Large intestine (tissue), 3 donors: Measurements from ENCODE around the gene SEMA3B. TPM values are rescaled to one million over a fixed set of nuclear protein-coding genes. Genes with fewer than 3 reads are reported as not detected.
"Not testable (repeated sequence)": the region's sequence is repeated elsewhere in the genome, so short reads cannot be mapped to it uniquely, and the experiment has no call there.

Experiments used
- DNase-seq, 2 donors: peaks; one replicate each; pipeline versions ENCODE4 v3.0.0 to v3.0.0-alpha.2; 2013
- H3K27ac ChIP-seq: one replicate; pipeline ENCODE4 v1.5.1; 2013; ENCODE audit warnings: low read length
- H3K27me3 ChIP-seq: 2 replicates; pipeline ENCODE4 v1.6.1; 2013; ENCODE audit warnings: low read length; ENCODE audit not compliant: control insufficient read depth, insufficient read depth
- H3K36me3 ChIP-seq: 2 replicates; pipeline ENCODE4 v1.6.1; 2013; ENCODE audit warnings: low read length; ENCODE audit not compliant: control insufficient read depth, insufficient read depth
- H3K4me1 ChIP-seq: one replicate; pipeline ENCODE4 v1.6.1; 2013; ENCODE audit warnings: low read length; ENCODE audit not compliant: control insufficient read depth, insufficient read depth
- H3K4me3 ChIP-seq: one replicate; pipeline ENCODE4 v1.5.1; 2013; ENCODE audit warnings: low read length
- H3K9me3 ChIP-seq: one replicate; pipeline ENCODE4 v1.6.1; 2013; ENCODE audit warnings: mild to moderate bottlenecking, low read depth, low read length, moderate library complexity; ENCODE audit not compliant: control insufficient read depth
- WGBS: methylation state at CpG from one replicate; pipeline ENCODE4 v1.1.5; 2013; ENCODE audit warnings: low lambda C conversion rate; ENCODE audit not compliant: insufficient coverage; 5-methylcytosine and 5-hydroxymethylcytosine counted together
- polyA plus RNA-seq: library from polyadenylated mRNA; unstranded; fragments of 120-200 nt; gene quantifications from one replicate; pipeline ENCODE4 v1.2.1, GENCODE V29; 2013

SEMA3B gene
- polyA plus RNA-seq, 1 donor = 87.0 TPM

DNA sequence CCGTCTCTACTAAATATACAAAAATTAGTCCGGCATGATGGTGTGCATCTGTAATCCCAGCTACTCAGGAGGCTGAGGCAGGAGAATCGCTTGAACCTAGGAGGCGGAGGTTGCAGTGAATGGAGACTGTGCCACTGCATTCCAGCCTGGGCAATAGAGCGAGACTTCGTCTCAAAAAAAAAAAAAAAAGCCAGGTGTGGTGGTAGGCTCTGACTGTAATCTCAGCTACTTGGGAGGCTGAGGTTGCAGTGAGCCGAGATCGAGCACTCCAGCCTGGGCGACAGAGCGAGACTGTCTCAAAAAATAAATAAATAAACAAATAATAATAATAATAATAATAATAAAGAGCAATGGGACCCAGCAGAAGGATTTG is 3.6 kb downstream of the SEMA3B start:
- peaks cover 59% of the 10 kb centered on the region for H3K4me1 ChIP-seq
- 100% methylated on average over 2 of the region's 10 CpGs for WGBS

DNA sequence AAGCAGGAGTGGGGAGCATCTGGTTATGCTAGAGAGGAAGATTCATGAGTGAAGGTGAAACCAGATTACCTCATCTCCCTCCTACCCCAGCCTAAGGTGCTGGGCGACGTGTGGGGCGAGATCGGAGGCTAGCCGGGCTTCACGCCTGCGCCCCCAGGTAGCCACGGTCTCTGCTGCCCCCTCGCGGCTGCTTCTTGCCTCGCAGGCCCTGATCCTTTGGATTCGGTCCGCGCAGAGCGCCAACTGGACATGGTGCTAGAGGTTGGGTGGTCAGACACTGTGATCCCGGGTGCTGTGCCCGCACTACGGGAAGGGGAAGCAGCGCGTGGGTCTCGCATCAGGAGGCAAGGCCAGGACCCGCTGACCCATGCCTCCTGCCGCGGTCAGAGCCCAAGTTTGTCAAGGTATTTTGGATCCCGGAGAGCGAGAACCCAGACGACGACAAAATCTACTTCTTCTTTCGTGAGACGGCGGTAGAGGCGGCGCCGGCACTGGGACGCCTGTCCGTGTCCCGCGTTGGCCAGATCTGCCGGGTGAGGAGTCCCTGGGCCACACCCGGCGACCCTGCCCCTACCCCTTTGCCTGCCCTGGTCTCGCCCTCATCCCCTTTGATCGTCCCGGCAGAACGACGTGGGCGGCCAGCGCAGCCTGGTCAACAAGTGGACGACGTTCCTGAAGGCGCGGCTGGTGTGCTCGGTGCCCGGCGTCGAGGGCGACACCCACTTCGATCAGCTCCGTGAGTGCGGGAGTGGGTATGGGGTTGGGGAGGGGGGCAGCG is 4.2 kb downstream of the SEMA3B start:
- DNase-seq = peak; percentile 80
- no CpG with 5 or more reads among the region's 61 CpGs for WGBS
- peak overlapping the region; percentile 7 for H3K4me3 ChIP-seq
- H3K9me3 ChIP-seq = peaks cover 13% of the 10 kb centered on the region
- peaks cover 36% of the 10 kb centered on the region for H3K36me3 ChIP-seq
- H3K27me3 ChIP-seq = peaks cover 33% of the 10 kb centered on the region
- peaks cover 54% of the 10 kb centered on the region for H3K4me1 ChIP-seq
- no peak overlapping the region for H3K27ac ChIP-seq

More for the DNA sequence above, 3.6 kb downstream of the SEMA3B start:
- H3K27me3 ChIP-seq = peaks cover 33% of the 10 kb centered on the region
- not testable (repeated sequence) for H3K27ac ChIP-seq, H3K4me3 ChIP-seq, DNase-seq
- peaks cover 13% of the 10 kb centered on the region for H3K9me3 ChIP-seq
- peaks cover 33% of the 10 kb centered on the region for H3K36me3 ChIP-seq

DNA sequence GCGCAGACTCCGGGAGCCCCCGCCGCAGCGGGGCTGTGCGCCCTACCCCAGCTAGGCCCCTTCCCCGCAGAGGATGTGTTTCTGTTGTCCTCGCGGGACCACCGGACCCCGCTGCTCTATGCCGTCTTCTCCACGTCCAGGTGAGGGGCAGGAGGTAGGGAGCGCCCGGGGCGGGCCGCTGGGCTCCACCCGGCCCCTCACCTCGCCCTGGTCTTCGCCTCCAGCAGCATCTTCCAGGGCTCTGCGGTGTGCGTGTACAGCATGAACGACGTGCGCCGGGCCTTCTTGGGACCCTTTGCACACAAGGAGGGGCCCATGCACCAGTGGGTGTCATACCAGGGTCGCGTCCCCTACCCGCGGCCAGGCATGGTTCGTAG is 4.7 kb downstream of the SEMA3B start:
- no peak for DNase-seq
- Histone ChIP-seq H3K4me3 (no peak overlapping the region), H3K4me1 (peaks cover 48% of the 10 kb centered on the region), H3K27me3 (peaks cover 33% of the 10 kb centered on the region), H3K9me3 (peaks cover 13% of the 10 kb centered on the region), H3K36me3 (peaks cover 40% of the 10 kb centered on the region), H3K27ac (no peak overlapping the region)
- WGBS = no CpG with 5 or more reads among the region's 31 CpGs

GRCh38 chr3:50274371-50275104 is 5.6 kb downstream of the SEMA3B start:
- peaks cover 41% of the 10 kb centered on the region for H3K36me3 ChIP-seq
- WGBS = 47% methylated on average over 5 of the region's 26 CpGs
- peak; percentile 63 to 71 for DNase-seq
- H3K27ac ChIP-seq = no peak overlapping the region
- peaks cover 33% of the 10 kb centered on the region for H3K27me3 ChIP-seq
- peaks cover 13% of the 10 kb centered on the region for H3K9me3 ChIP-seq
- H3K4me3 ChIP-seq = no peak overlapping the region
- H3K4me1 ChIP-seq = peaks cover 42% of the 10 kb centered on the region

DNA sequence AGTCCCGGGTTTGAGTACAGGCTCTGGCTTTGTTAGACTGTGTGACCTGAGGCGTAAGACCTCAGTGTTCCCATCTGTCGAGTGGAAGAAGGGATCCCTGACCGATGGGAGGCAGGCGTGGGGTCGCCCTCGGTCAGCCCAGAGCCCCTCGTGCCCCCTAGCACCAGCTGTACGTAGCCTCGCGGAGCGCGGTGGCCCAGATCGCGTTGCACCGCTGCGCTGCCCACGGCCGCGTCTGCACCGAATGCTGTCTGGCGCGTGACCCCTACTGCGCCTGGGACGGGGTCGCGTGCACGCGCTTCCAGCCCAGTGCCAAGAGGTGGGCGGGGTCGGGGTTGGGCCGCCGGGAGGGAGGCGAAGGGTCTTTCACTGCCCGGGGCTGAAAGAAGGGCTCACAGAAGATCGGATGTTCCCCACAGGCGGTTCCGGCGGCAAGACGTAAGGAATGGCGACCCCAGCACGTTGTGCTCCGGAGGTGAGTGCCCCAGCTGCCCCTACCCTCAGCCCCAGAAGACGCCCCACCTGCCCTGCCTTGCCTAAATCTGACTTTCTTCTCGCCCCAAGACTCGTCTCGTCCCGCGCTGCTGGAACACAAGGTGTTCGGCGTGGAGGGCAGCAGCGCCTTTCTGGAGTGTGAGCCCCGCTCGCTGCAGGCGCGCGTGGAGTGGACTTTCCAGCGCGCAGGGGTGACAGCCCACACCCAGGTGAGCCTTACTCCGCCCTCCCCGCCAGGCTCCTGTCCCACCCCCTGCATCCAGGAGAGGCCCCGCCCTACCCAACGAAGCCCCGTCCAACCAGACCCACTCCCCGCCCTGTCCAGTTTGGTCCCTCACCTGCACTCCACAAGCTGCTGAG is 6.4 kb downstream of the SEMA3B start:
- no peak for DNase-seq
- peaks cover 33% of the 10 kb centered on the region for H3K27me3 ChIP-seq
- peaks cover 38% of the 10 kb centered on the region for H3K4me1 ChIP-seq
- no peak overlapping the region for H3K4me3 ChIP-seq
- no CpG with 5 or more reads among the region's 65 CpGs for WGBS
- no peak overlapping the region for H3K27ac ChIP-seq
- peaks cover 41% of the 10 kb centered on the region for H3K36me3 ChIP-seq
- H3K9me3 ChIP-seq = peaks cover 13% of the 10 kb centered on the region

DNA sequence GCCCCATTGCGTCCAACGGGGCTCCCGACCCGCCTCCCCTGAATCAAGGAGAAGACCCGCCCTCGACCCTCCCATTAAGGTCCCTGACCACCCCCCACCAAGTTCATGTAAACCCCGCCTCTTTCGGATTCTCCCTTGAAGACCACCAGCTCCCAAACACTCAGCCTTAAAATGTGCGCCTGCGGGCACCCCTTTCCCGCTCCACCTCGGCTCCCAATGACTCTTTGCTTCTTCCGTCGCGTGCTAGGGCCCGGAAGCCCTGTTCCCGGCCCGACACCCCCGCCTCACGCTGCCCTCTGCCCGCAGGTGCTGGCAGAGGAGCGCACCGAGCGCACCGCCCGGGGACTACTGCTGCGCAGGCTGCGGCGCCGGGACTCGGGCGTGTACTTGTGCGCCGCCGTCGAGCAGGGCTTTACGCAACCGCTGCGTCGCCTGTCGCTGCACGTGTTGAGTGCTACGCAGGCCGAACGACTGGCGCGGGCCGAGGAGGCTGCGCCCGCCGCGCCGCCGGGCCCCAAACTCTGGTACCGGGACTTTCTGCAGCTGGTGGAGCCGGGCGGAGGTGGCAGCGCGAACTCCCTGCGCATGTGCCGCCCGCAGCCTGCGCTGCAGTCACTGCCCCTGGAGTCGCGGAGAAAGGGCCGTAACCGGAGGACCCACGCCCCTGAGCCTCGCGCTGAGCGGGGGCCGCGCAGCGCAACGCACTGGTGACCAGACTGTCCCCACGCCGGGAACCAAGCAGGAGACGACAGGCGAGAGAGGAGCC is 7.2 kb downstream of the SEMA3B start:
- Histone ChIP-seq H3K27ac (no peak overlapping the region), H3K27me3 (peaks cover 33% of the 10 kb centered on the region), H3K9me3 (peaks cover 13% of the 10 kb centered on the region), H3K4me1 (peaks cover 30% of the 10 kb centered on the region), H3K36me3 (peaks cover 41% of the 10 kb centered on the region), H3K4me3 (no peak overlapping the region)
- DNase-seq = no peak
- no CpG with 5 or more reads among the region's 79 CpGs for WGBS

GRCh38 chr3:50276762-50277101 is 7.8 kb downstream of the SEMA3B start:
- Histone ChIP-seq H3K4me1 (peaks cover 25% of the 10 kb centered on the region), H3K27ac (no peak overlapping the region), H3K4me3 (no peak overlapping the region), H3K36me3 (peaks cover 41% of the 10 kb centered on the region), H3K9me3 (peaks cover 13% of the 10 kb centered on the region), H3K27me3 (peaks cover 33% of the 10 kb centered on the region)
- DNase-seq = no peak
- 17% methylated on average over 1 of the region's 17 CpGs for WGBS

DNA sequence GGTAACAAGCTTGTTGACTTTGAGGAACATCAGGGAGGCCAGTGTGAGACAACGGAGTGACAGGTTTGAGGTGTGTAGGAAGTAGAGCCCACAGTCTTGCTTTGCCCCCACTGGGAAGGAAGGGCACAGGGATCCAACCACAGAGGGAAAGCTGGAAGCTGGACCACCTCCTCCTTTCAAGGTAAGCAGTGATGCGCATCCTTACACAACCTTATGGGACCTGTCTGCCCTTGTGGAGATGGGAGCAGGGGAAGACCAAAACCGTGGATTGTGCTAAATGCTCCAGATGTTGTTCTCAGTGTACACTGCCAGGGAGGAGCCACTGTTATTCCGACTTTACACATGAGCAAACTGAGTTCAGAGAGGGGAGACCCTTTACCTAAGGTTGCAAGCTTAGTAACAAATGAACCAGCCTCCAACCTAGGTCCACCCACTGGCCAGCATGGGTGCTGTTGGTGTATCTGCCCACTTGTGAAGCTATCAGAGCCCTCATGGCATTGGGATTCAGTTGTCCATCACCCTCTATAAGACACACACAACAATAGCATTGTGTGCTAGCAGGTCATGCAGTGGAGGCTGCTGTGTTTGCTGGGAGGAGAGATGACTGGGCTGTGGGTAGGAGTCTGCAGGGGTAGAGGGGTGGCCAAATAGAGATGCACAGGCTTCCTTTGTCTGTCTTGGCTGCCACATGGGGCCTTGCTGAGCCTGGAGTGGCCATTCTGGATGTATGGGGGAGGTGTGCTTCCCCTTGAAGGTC is 9.4 kb downstream of the SEMA3B start:
- no CpG with 5 or more reads among the region's 4 CpGs for WGBS
- Histone ChIP-seq H3K4me3 (no peak overlapping the region), H3K27ac (no peak overlapping the region), H3K27me3 (peaks cover 32% of the 10 kb centered on the region), H3K9me3 (peaks cover 13% of the 10 kb centered on the region), H3K36me3 (peaks cover 39% of the 10 kb centered on the region), H3K4me1 (peaks cover 11% of the 10 kb centered on the region)
- no peak for DNase-seq

DNA sequence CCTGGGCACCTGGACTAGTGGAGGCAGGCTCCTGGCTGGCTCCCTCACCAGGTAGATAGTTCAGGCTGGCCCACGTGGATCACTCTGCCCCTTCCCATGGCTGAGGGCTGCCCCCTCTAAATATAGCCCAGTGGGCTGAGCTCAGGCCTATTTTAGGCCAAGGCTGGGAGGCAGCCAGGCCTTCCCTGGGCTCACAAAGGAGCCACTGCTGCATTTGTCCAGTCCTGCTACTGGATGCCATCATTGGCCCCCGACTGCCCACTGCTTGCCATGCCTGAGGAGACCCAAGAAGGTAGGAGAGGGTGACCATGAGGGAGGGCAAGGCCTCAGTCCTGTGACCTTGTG is 9.9 kb downstream of the SEMA3B start, which contains the start of gene LSMEM2:
Gene LSMEM2 (plus strand): TSS at position 208 of the 345 bp plus-strand sequence. CDS start 27 bp downstream, at position 235.
- Histone ChIP-seq H3K36me3 (peaks cover 36% of the 10 kb centered on the region), H3K27ac (no peak within 1 kb of the TSS), H3K27me3 (peaks cover 28% of the 10 kb centered on the region), H3K4me3 (no peak within 1 kb of the TSS), H3K4me1 (peaks cover 5% of the 10 kb centered on the region), H3K9me3 (peaks cover 8% of the 10 kb centered on the region)
- WGBS = no CpG with 5 or more reads among the region's 2 CpGs
- no peak for DNase-seq
